ENCODE measurements around the gene DISC1. TPM values are rescaled to one million over a fixed set of nuclear protein-coding genes. Genes with fewer than 3 reads are reported as not detected.

The DISC1 gene
- polyA plus RNA-seq, 1 donor from 2014 or later, result 0.84 TPM

- H3K4me3 ChIP-seq (ENCODE audit: low read length), result no peak overlapping the region
- no peaks in the 10 kb centered on the region for H3F3A ChIP-seq (ENCODE audit: insufficient read depth, low read length, poor library complexity, severe bottlenecking)
- H2AFZ ChIP-seq (ENCODE audit: low read depth, low read length), result no peak overlapping the region
- H4K20me1 ChIP-seq (ENCODE audit: insufficient read depth), result no peaks in the 10 kb centered on the region
- H3K4me2 ChIP-seq (ENCODE audit: low read length), result no peak overlapping the region
- no peak overlapping the region for H3K9ac ChIP-seq (ENCODE audit: low read length)
- H3K9me3 ChIP-seq (ENCODE audit: low read length), result peaks cover 3% of the 10 kb centered on the region
- TF ChIP-seq MXI1 (conservative IDR thresholded peaks at IDR 0.05; ENCODE audit: poor library complexity, severe bottlenecking) (no peak), EP300 (conservative IDR thresholded peaks at IDR 0.05; ENCODE audit: poor library complexity, severe bottlenecking) (no peak), CTCF (IDR thresholded peaks at IDR 0.05; ENCODE audit: poor library complexity, severe bottlenecking) (no peak), REST (IDR thresholded peaks at IDR 0.05; ENCODE audit: borderline replicate concordance) (no peak), EZH2 (IDR thresholded peaks at IDR 0.05; ENCODE audit: borderline replicate concordance, insufficient read depth, low read length, poor library complexity, severe bottlenecking) (no peak), SMC3 (conservative IDR thresholded peaks at IDR 0.05; ENCODE audit: poor library complexity) (no peak), TAF1 (IDR thresholded peaks at IDR 0.05; ENCODE audit: low read depth) (no peak), RAD21 (conservative IDR thresholded peaks at IDR 0.05) (no peak), POLR2AphosphoS5 (IDR thresholded peaks at IDR 0.05) (no peak)
- H3K27ac ChIP-seq (ENCODE audit: low read length), result no peak overlapping the region
- no peaks in the 10 kb centered on the region for H3K9me2 ChIP-seq (ENCODE audit: insufficient read depth, low read length)
- H3K36me3 ChIP-seq (ENCODE audit: insufficient read depth, low read length), result no peaks in the 10 kb centered on the region
- H3K79me2 ChIP-seq (replicated peaks; ENCODE audit: insufficient read depth, low read length), result no peaks in the 10 kb centered on the region
- H3K27me3 ChIP-seq (ENCODE audit: insufficient read depth, low read depth, low read length), result no peaks in the 10 kb centered on the region
These were observed 48.0 kb downstream of the DISC1 start for GRCh38 chr1:231674575-231674974.

- Histone ChIP-seq H3K27ac (ENCODE audit: low read length) (no peak overlapping the region), H3K9me3 (ENCODE audit: low read length) (no peaks in the 10 kb centered on the region), H4K20me1 (ENCODE audit: insufficient read depth) (no peaks in the 10 kb centered on the region), H3K4me2 (ENCODE audit: low read length) (no peak overlapping the region), H3F3A (ENCODE audit: insufficient read depth, low read length, poor library complexity, severe bottlenecking) (no peaks in the 10 kb centered on the region), H3K36me3 (ENCODE audit: insufficient read depth, low read length) (no peaks in the 10 kb centered on the region), H3K27me3 (ENCODE audit: insufficient read depth, low read depth, low read length) (no peaks in the 10 kb centered on the region), H3K79me2 (replicated peaks; ENCODE audit: insufficient read depth, low read length) (no peaks in the 10 kb centered on the region), H3K9me2 (ENCODE audit: insufficient read depth, low read length) (no peaks in the 10 kb centered on the region), H2AFZ (ENCODE audit: low read depth, low read length) (no peak overlapping the region), H3K4me3 (ENCODE audit: low read length) (no peak overlapping the region), H3K9ac (ENCODE audit: low read length) (no peak overlapping the region)
- TF ChIP-seq MXI1 (conservative IDR thresholded peaks at IDR 0.05; ENCODE audit: poor library complexity, severe bottlenecking) (no peak), TAF1 (IDR thresholded peaks at IDR 0.05; ENCODE audit: low read depth) (no peak), RAD21 (conservative IDR thresholded peaks at IDR 0.05) (no peak), EP300 (conservative IDR thresholded peaks at IDR 0.05; ENCODE audit: poor library complexity, severe bottlenecking) (no peak), REST (IDR thresholded peaks at IDR 0.05; ENCODE audit: borderline replicate concordance) (no peak), POLR2AphosphoS5 (IDR thresholded peaks at IDR 0.05) (no peak), EZH2 (IDR thresholded peaks at IDR 0.05; ENCODE audit: borderline replicate concordance, insufficient read depth, low read length, poor library complexity, severe bottlenecking) (no peak), SMC3 (conservative IDR thresholded peaks at IDR 0.05; ENCODE audit: poor library complexity) (no peak), CTCF (IDR thresholded peaks at IDR 0.05; ENCODE audit: poor library complexity, severe bottlenecking) (no peak)
These were observed 49.9 kb downstream of the DISC1 start for GRCh38 chr1:231676487-231676886.

All from neural cell (in vitro differentiated cells).